Suprapubic skin (tissue), 3 donors: ENCODE data around the gene PDHB.

ENCODE experiments used
- CTCF ChIP-seq, 2 donors: fragments of 200-600 bp in 1 of 2; fragments of 450-650 bp in 1 of 2; sonication (generic) in 1 of 2; IDR thresholded peaks; one replicate each; pipeline ENCODE4 v1.5.1; 2016 to 2019; ENCODE audit warnings: antibody characterized with exemption in 2 of 2, mild to moderate bottlenecking in 1 of 2, moderate library complexity in 1 of 2
- POLR2A ChIP-seq, 2 donors: fragments of 450-650 bp; IDR thresholded peaks; one replicate each; pipeline ENCODE4 v1.6.1; 2017; ENCODE audit warnings: antibody characterized with exemption in 2 of 2, mild to moderate bottlenecking in 2 of 2, moderate library complexity in 2 of 2

DNA sequence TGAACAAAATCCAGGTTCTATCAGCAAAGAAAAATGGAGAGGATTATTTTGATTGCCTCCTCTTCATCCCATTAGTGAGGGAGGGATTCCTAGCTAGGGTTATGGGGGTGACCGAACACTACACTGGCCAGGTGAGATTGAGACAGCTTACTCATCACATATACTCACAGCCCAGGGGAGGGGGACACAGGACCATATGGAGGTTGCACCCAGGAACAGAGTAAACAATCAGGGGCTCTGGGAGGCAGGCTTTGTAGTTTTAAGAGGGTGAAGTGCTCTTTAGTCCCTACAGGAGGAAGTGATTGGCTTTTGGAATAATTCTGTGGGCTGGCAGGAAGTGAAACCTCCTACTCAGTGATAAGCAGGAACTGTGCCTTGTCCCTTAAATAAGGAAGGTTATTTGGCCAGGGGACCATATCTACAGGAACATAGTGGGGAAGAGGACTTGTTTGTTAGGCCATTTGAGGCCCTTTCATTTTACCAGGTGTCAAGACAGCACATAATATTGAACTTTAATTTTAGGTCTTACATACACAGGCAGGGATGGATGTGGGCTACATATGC is 40.8 kb upstream of the PDHB start:
- TF ChIP-seq CTCF (IDR thresholded peaks at IDR 0.05) (no peak), POLR2A (IDR thresholded peaks at IDR 0.05) (no peak)
